SK-N-SH treated with all-trans-retinoic acid at 6 μM for 48 hours (cell line): Measurements from ENCODE around the gene PIM3.

Source experiments
- ATAC-seq: fragments of 200-7000 bp; cut with Tn5 transposase; 3 replicates; pipeline ENCODE4 v1.9.1; 2020; ENCODE audit warnings: mild to moderate bottlenecking, moderate library complexity
- ARNTL ChIP-seq: fragments of 450-650 bp; formaldehyde crosslinking; IDR thresholded peaks from 2 replicates; pipeline ENCODE4 v1.5.0; 2020; ENCODE audit warnings: low read depth, mild to moderate bottlenecking, moderate library complexity, borderline replicate concordance
- BACH2 ChIP-seq: fragments of 250-450 bp; sonication (Bioruptor Pico); IDR thresholded peaks from 2 replicates; pipeline ENCODE4 v1.9.0; 2021; ENCODE audit warnings: mild to moderate bottlenecking, borderline replicate concordance
- CSDC2 ChIP-seq: fragments of 250-450 bp; sonication (Bioruptor Pico); IDR thresholded peaks from 2 replicates; pipeline ENCODE4 v1.5.0; 2020; ENCODE audit warnings: mild to moderate bottlenecking, moderate library complexity
- CSRNP3 ChIP-seq: fragments of 250-450 bp; sonication (Bioruptor Pico); IDR thresholded peaks from 2 replicates; pipeline ENCODE4 v1.5.1; 2021; ENCODE audit warnings: mild to moderate bottlenecking, moderate library complexity
- ESRRG ChIP-seq: fragments of 250-450 bp; sonication (Bioruptor Pico); IDR thresholded peaks from 2 replicates; pipeline ENCODE4 v1.6.1; 2021; ENCODE audit warnings: mild to moderate bottlenecking
- GLIS3 ChIP-seq: fragments of 250-450 bp; sonication (Bioruptor Pico); IDR thresholded peaks from 2 replicates; pipeline ENCODE4 v1.5.0; 2020; ENCODE audit warnings: mild to moderate bottlenecking, moderate library complexity
- ISL1 ChIP-seq: fragments of 250-450 bp; sonication (Bioruptor Pico); IDR thresholded peaks from 2 replicates; pipeline ENCODE4 v2.1.2; 2022; ENCODE audit warnings: mild to moderate bottlenecking, moderate library complexity
- OSR1 ChIP-seq: fragments of 250-450 bp; sonication (Bioruptor Pico); IDR thresholded peaks from 2 replicates; pipeline ENCODE4 v1.8.0; 2022; ENCODE audit warnings: moderate library complexity, mild to moderate bottlenecking, inconsistent platforms
- PATZ1 ChIP-seq: fragments of 250-450 bp; sonication (Bioruptor Pico); IDR thresholded peaks from 2 replicates; pipeline ENCODE4 v1.8.0; 2020; ENCODE audit warnings: mild to moderate bottlenecking, moderate library complexity, borderline replicate concordance
- PPARA ChIP-seq: fragments of 250-450 bp; sonication (Bioruptor Pico); IDR thresholded peaks from 2 replicates; pipeline ENCODE4 v1.5.0; 2020; ENCODE audit warnings: mild to moderate bottlenecking, borderline replicate concordance
- RARB ChIP-seq: fragments of 250-450 bp; sonication (Bioruptor Pico); IDR thresholded peaks from 2 replicates; pipeline ENCODE4 v1.8.0; 2021; ENCODE audit warnings: mild to moderate bottlenecking, moderate library complexity
- SNAI2 ChIP-seq: fragments of 250-450 bp; sonication (Bioruptor Pico); IDR thresholded peaks from 2 replicates; pipeline ENCODE4 v1.5.0; 2020; ENCODE audit warnings: mild to moderate bottlenecking, moderate library complexity
- TCF4 ChIP-seq: fragments of 250-450 bp; sonication (Bioruptor Pico); IDR thresholded peaks from 2 replicates; pipeline ENCODE4 v1.8.0; 2021; ENCODE audit warnings: mild to moderate bottlenecking, moderate library complexity, borderline replicate concordance
- ZC3H10 ChIP-seq: fragments of 250-450 bp; sonication (Bioruptor Pico); IDR thresholded peaks from 2 replicates; pipeline ENCODE4 v1.5.1; 2021; ENCODE audit warnings: mild to moderate bottlenecking, moderate library complexity
- ZFP3 ChIP-seq: fragments of 250-450 bp; sonication (Bioruptor Pico); IDR thresholded peaks from 2 replicates; pipeline ENCODE4 v1.5.0; 2020; ENCODE audit warnings: mild to moderate bottlenecking, moderate library complexity
- ZFP30 ChIP-seq: fragments of 450-650 bp; formaldehyde crosslinking; IDR thresholded peaks from 2 replicates; pipeline ENCODE4 v1.5.0; 2022; ENCODE audit warnings: mild to moderate bottlenecking, moderate library complexity
- ZNF70 ChIP-seq: fragments of 450-650 bp; formaldehyde crosslinking; IDR thresholded peaks from 2 replicates; pipeline ENCODE4 v1.5.0; 2020; ENCODE audit warnings: mild to moderate bottlenecking, moderate library complexity
- ZNF8 ChIP-seq: fragments of 450-650 bp; formaldehyde crosslinking; IDR thresholded peaks from 2 replicates; pipeline ENCODE4 v1.5.0; 2020; ENCODE audit warnings: mild to moderate bottlenecking, moderate library complexity
- TF ChIP-seq, protein P1 (sequence below): fragments of 250-450 bp; sonication (Bioruptor Pico); IDR thresholded peaks from 2 replicates; pipeline ENCODE4 v1.8.0; 2021; ENCODE audit warnings: low read depth, mild to moderate bottlenecking, moderate library complexity, borderline replicate concordance
- TF ChIP-seq, protein P2 (sequence below): fragments of 250-450 bp; sonication (Bioruptor Pico); IDR thresholded peaks from 2 replicates; pipeline ENCODE4 v1.5.0; 2020; ENCODE audit warnings: mild to moderate bottlenecking, moderate library complexity

PIM3 gene

DNA sequence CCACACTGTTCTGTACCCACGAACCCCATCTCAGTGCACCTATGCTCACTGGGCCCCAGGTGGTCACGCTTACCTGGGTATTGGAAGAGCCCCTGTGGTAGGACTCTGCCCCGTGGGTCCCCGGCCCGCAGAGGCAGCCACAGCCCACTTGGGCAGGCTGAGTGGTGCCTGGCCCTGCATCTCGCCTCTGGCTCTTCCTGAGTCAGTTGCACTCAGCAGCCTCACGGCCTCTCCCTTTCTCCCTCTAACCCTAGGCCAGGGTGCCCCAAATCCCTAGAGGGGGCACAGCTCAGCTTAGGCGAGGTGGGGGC lies 32.4 kb upstream of the PIM3 start:
- ATAC-seq: no peak
- TF ChIP-seq ZFP30 (CRISPR knock-in tag) (no peak), TCF4 (no peak), GLIS3 (CRISPR knock-in tag) (no peak), SNAI2 (CRISPR knock-in tag) (no peak)

DNA sequence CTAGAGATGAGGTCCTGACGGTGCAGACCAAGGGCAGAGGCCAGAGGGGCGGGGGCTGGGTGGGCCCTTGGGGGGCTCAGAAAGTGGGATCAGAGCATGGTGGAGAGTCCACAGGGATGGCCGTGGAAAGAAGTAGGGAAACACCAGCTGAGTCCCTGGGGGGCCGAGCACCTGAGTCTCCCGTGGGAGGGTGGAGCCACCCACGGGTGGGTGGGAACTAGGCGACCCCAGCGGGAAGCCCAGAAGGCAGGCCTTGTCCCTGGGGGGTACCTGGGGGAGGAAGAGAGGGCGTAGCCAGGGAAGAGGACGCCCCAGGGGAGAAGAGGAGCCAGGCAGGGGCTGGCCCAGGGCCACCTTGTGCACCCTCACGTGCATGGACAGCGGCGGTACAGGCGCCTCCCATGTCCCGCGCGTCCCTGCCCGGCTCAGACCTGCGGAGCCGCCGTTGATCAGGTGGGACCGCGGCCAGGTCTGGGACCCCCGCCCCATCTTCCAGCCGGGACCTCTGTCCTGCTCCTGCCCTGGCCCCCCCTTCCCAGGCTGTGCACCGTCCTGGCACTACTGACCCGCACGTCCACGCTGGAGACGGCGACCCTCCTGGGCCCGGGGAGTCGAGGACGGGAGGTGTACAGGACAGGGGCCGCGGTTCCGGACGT lies 31.9 kb upstream of the PIM3 start:
- ATAC-seq: no peak
- no peak for TF ChIP-seq ESRRG (CRISPR knock-in tag)
- TF ChIP-seq ISL1 (CRISPR knock-in tag): no peak
- no peak for TF ChIP-seq OSR1 (CRISPR knock-in tag)
- no peak for TF ChIP-seq ZNF8
- no peak for TF ChIP-seq ZFP30 (CRISPR knock-in tag)
- TF ChIP-seq ZNF70 (CRISPR knock-in tag): no peak
- TF ChIP-seq ARNTL (CRISPR knock-in tag): no peak
- TF ChIP-seq, protein P1, sequence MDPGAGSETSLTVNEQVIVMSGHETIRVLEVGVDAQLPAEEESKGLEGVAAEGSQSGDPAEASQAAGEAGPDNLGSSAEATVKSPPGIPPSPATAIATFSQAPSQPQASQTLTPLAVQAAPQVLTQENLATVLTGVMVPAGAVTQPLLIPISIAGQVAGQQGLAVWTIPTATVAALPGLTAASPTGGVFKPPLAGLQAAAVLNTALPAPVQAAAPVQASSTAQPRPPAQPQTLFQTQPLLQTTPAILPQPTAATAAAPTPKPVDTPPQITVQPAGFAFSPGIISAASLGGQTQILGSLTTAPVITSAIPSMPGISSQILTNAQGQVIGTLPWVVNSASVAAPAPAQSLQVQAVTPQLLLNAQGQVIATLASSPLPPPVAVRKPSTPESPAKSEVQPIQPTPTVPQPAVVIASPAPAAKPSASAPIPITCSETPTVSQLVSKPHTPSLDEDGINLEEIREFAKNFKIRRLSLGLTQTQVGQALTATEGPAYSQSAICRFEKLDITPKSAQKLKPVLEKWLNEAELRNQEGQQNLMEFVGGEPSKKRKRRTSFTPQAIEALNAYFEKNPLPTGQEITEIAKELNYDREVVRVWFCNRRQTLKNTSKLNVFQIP: no peak
- no peak for TF ChIP-seq RARB (CRISPR knock-in tag)
- no peak for TF ChIP-seq PPARA (CRISPR knock-in tag)
- no peak for TF ChIP-seq PATZ1
- TF ChIP-seq CSDC2 (CRISPR knock-in tag): no peak

GRCh38 chr22:49929211-49929979 lies 31.2 kb upstream of the PIM3 start:
- peak; percentile 87 for ATAC-seq
- TF ChIP-seq PATZ1 (no peak), CSRNP3 (CRISPR knock-in tag) (no peak), SNAI2 (CRISPR knock-in tag) (peak; percentile 35; the same call in 1 of the 2 replicates), OSR1 (CRISPR knock-in tag) (no peak)

GRCh38 chr22:49929994-49930575 lies 30.5 kb upstream of the PIM3 start:
- TF ChIP-seq SNAI2 (CRISPR knock-in tag): no peak
- TF ChIP-seq OSR1 (CRISPR knock-in tag): no peak
- no peak for TF ChIP-seq PATZ1
- TF ChIP-seq ARNTL (CRISPR knock-in tag): no peak
- no peak for TF ChIP-seq ISL1 (CRISPR knock-in tag)
- TF ChIP-seq BACH2 (CRISPR knock-in tag): no peak
- no peak for TF ChIP-seq GLIS3 (CRISPR knock-in tag)
- TF ChIP-seq ZFP3 (CRISPR knock-in tag): no peak
- TF ChIP-seq, protein P2, sequence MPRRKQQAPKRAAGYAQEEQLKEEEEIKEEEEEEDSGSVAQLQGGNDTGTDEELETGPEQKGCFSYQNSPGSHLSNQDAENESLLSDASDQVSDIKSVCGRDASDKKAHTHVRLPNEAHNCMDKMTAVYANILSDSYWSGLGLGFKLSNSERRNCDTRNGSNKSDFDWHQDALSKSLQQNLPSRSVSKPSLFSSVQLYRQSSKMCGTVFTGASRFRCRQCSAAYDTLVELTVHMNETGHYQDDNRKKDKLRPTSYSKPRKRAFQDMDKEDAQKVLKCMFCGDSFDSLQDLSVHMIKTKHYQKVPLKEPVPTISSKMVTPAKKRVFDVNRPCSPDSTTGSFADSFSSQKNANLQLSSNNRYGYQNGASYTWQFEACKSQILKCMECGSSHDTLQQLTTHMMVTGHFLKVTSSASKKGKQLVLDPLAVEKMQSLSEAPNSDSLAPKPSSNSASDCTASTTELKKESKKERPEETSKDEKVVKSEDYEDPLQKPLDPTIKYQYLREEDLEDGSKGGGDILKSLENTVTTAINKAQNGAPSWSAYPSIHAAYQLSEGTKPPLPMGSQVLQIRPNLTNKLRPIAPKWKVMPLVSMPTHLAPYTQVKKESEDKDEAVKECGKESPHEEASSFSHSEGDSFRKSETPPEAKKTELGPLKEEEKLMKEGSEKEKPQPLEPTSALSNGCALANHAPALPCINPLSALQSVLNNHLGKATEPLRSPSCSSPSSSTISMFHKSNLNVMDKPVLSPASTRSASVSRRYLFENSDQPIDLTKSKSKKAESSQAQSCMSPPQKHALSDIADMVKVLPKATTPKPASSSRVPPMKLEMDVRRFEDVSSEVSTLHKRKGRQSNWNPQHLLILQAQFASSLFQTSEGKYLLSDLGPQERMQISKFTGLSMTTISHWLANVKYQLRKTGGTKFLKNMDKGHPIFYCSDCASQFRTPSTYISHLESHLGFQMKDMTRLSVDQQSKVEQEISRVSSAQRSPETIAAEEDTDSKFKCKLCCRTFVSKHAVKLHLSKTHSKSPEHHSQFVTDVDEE: no peak
- TF ChIP-seq CSDC2 (CRISPR knock-in tag): no peak
- TF ChIP-seq, protein P1: no peak
- TF ChIP-seq ZC3H10 (CRISPR knock-in tag): no peak
- no peak for TF ChIP-seq ZNF70 (CRISPR knock-in tag)
- TF ChIP-seq ZFP30 (CRISPR knock-in tag): no peak
- TF ChIP-seq PPARA (CRISPR knock-in tag): no peak
- no peak for TF ChIP-seq ESRRG (CRISPR knock-in tag)
- no peak for TF ChIP-seq ZNF8
- no peak for TF ChIP-seq RARB (CRISPR knock-in tag)
- ATAC-seq: no peak; the same call in 2 of the 3 replicates
